ENCODE measurements around the gene MRPL22. TPM values are rescaled to one million over a fixed set of nuclear protein-coding genes. Genes with fewer than 3 reads are reported as not detected.
"Not testable (repeated sequence)": the region's sequence is repeated elsewhere in the genome, so short reads cannot be mapped to it uniquely, and the experiment has no call there.

Gene MRPL22
- total RNA-seq, 1 donor from 2014 or later: 31.2 TPM

- no peak for TF ChIP-seq CTCF (IDR thresholded peaks at IDR 0.05)
- H3K36me3 ChIP-seq: peaks cover 31% of the 10 kb centered on the region
Observed at GRCh38 chr5:154968953-154969352, 28.1 kb downstream of the MRPL22 start.

GRCh38 chr5:154970759-154971158 is 29.9 kb downstream of the MRPL22 start:
- H3K4me1 ChIP-seq: peaks cover 5% of the 10 kb centered on the region
- H3K27ac ChIP-seq: no peak overlapping the region
- intact Hi-C loops (cut with DNase I): no loop called here
- no peaks in the 10 kb centered on the region for H3K27me3 ChIP-seq (ENCODE audit: low read depth)
- H3K36me3 ChIP-seq: peaks cover 28% of the 10 kb centered on the region
- no peak for ATAC-seq
- DNase-seq: no peak
- no peak overlapping the region for H3K4me3 ChIP-seq
- H3K9me3 ChIP-seq: no peaks in the 10 kb centered on the region
- TF ChIP-seq CTCF (IDR thresholded peaks at IDR 0.05): no peak

More at GRCh38 chr5:154968953-154969352, 28.1 kb downstream of the MRPL22 start:
- ATAC-seq (no peak), DNase-seq (no peak)
- peaks cover 17% of the 10 kb centered on the region for H3K4me1 ChIP-seq
- H3K27me3 ChIP-seq (ENCODE audit: low read depth): no peaks in the 10 kb centered on the region
- no peak overlapping the region for H3K4me3 ChIP-seq
- intact Hi-C loops (cut with DNase I): no loop called here
- H3K9me3 ChIP-seq: no peaks in the 10 kb centered on the region
- H3K27ac ChIP-seq: no peak overlapping the region

- Histone ChIP-seq H3K27me3 (ENCODE audit: low read depth) (no peaks in the 10 kb centered on the region), H3K36me3 (peaks cover 22% of the 10 kb centered on the region), H3K4me3 (no peak overlapping the region), H3K9me3 (no peaks in the 10 kb centered on the region), H3K27ac (no peak overlapping the region), H3K4me1 (no peaks in the 10 kb centered on the region)
- no peak for ATAC-seq
- no peak for TF ChIP-seq CTCF (IDR thresholded peaks at IDR 0.05)
- no peak for DNase-seq
- intact Hi-C loops (cut with DNase I): no loop called here
Observed at GRCh38 chr5:154971501-154971900, 30.6 kb downstream of the MRPL22 start.

- H3K27ac ChIP-seq: no peak overlapping the region
- intact Hi-C loops (cut with DNase I): no loop called here
- H3K27me3 ChIP-seq (ENCODE audit: low read depth): no peaks in the 10 kb centered on the region
- DNase-seq (no peak), ATAC-seq (no peak)
- no peak overlapping the region for H3K4me3 ChIP-seq
- peaks cover 11% of the 10 kb centered on the region for H3K36me3 ChIP-seq
- H3K9me3 ChIP-seq: no peaks in the 10 kb centered on the region
- no peaks in the 10 kb centered on the region for H3K4me1 ChIP-seq
- TF ChIP-seq CTCF (IDR thresholded peaks at IDR 0.05): peak; percentile 53
Observed at GRCh38 chr5:154972476-154973080, 31.7 kb downstream of the MRPL22 start.

- ATAC-seq; H3K27me3 ChIP-seq (ENCODE audit: low read depth); H3K9me3 ChIP-seq; H3K36me3 ChIP-seq; H3K27ac ChIP-seq; H3K4me3 ChIP-seq; DNase-seq; intact Hi-C loops (cut with DNase I); H3K4me1 ChIP-seq: not testable (repeated sequence)
Observed at GRCh38 chr5:154976082-154976481, 35.2 kb downstream of the MRPL22 start.

- TF ChIP-seq CTCF (IDR thresholded peaks at IDR 0.05): no peak
- DNase-seq (no peak), ATAC-seq (no peak)
- no peak overlapping the region for H3K4me3 ChIP-seq
- H3K27me3 ChIP-seq (ENCODE audit: low read depth): no peaks in the 10 kb centered on the region
- no peaks in the 10 kb centered on the region for H3K9me3 ChIP-seq
- H3K27ac ChIP-seq: no peak overlapping the region
- H3K36me3 ChIP-seq: no peaks in the 10 kb centered on the region
- intact Hi-C loops (cut with DNase I): no loop called here
- no peaks in the 10 kb centered on the region for H3K4me1 ChIP-seq
Observed at GRCh38 chr5:154977409-154977808, 36.5 kb downstream of the MRPL22 start.

GRCh38 chr5:154978294-154978693 is 37.4 kb downstream of the MRPL22 start:
- ATAC-seq; intact Hi-C loops (cut with DNase I); H3K36me3 ChIP-seq; H3K4me3 ChIP-seq; H3K9me3 ChIP-seq; DNase-seq; H3K4me1 ChIP-seq; H3K27me3 ChIP-seq (ENCODE audit: low read depth); H3K27ac ChIP-seq: not testable (repeated sequence)

Data from lower lobe of right lung (tissue), 2 donors.